ENCODE data around the gene ROBO4. TPM values are rescaled to one million over a fixed set of nuclear protein-coding genes. Genes with fewer than 3 reads are reported as not detected.

ROBO4 gene
- total RNA-seq, 6 experiments from 2014 or later, result 3.6 to 18.8 (median 9.0) TPM

- TF ChIP-seq CTCF (IDR thresholded peaks at IDR 0.05) (no peak), POLR2A (IDR thresholded peaks at IDR 0.05) (no peak)
Measured at GRCh38 chr11:124938206-124938765, 40.6 kb upstream of the ROBO4 start.

GRCh38 chr11:124937336-124937935 lies 39.8 kb upstream of the ROBO4 start:
- Histone ChIP-seq H3K4me1 (peaks cover 0 to 17% (median 3%) of the 10 kb centered on the region in 4 donors), H3K27me3 (no peaks in the 10 kb centered on the region), H3K27ac (no peak overlapping the region), H3K9me3 (no peaks in the 10 kb centered on the region), H3K4me3 (no peak overlapping the region), H3K36me3 (no peaks in the 10 kb centered on the region)
- no peak for TF ChIP-seq CTCF (IDR thresholded peaks at IDR 0.05)
- no peak for TF ChIP-seq POLR2A (IDR thresholded peaks at IDR 0.05)
- ATAC-seq (no peak), DNase-seq (no peak)
- intact Hi-C loops (cut with DNase I), result no loop called here
- 73% methylated on average over 3 of the region's 3 CpGs for WGBS (ENCODE audit: insufficient coverage, low coverage, low lambda C conversion rate, missing lambda C conversion rate)

More at GRCh38 chr11:124938206-124938765, 40.6 kb upstream of the ROBO4 start:
- H3K4me3 ChIP-seq, result no peak overlapping the region
- no peak for ATAC-seq
- intact Hi-C loops (cut with DNase I), result no loop called here
- peaks cover 0 to 17% (median 3%) of the 10 kb centered on the region in 4 donors for H3K4me1 ChIP-seq
- H3K27ac ChIP-seq, result no peak overlapping the region
- no peaks in the 10 kb centered on the region for H3K36me3 ChIP-seq
- no peaks in the 10 kb centered on the region for H3K27me3 ChIP-seq
- 66% methylated on average over 6 of the region's 6 CpGs for WGBS (ENCODE audit: insufficient coverage, low coverage, low lambda C conversion rate, missing lambda C conversion rate)
- no peak for DNase-seq
- no peaks in the 10 kb centered on the region for H3K9me3 ChIP-seq

- no peak within 1 kb of the TSS for H3K4me3 ChIP-seq
- TF ChIP-seq POLR2A (IDR thresholded peaks at IDR 0.05) (no peak), CTCF (IDR thresholded peaks at IDR 0.05) (no peak)
- no peaks in the 10 kb centered on the region for H3K9me3 ChIP-seq
- intact Hi-C loops (cut with DNase I), result no loop called here
- 63% methylated on average over 11 of the region's 18 CpGs for WGBS (ENCODE audit: insufficient coverage, low coverage, low lambda C conversion rate, missing lambda C conversion rate)
- H3K27me3 ChIP-seq, result no peaks in the 10 kb centered on the region
- peak within 1 kb of the TSS in 2 of 3 donors; percentile 12 to 26 for H3K27ac ChIP-seq
- H3K36me3 ChIP-seq, result no peaks in the 10 kb centered on the region
- DNase-seq (peak in 1 of 3 donors; percentile 66), ATAC-seq (peak in 3 of 4 donors; percentile 44 to 75 (median 54))
- peaks cover 0 to 20% (median 3%) of the 10 kb centered on the region in 4 donors for H3K4me1 ChIP-seq
Measured at GRCh38 chr11:124935548-124936514, 38.2 kb upstream of the ROBO4 start, which contains the start of gene HEPACAM. Gene HEPACAM (minus strand): TSS chr11:124936047. CDS start chr11:124936006, 41 bp downstream.

GRCh38 chr11:124934862-124935547 lies 37.3 kb upstream of the ROBO4 start:
- Histone ChIP-seq H3K4me1 (peaks cover 0 to 29% (median 3%) of the 10 kb centered on the region in 4 donors), H3K36me3 (no peaks in the 10 kb centered on the region), H3K9me3 (no peaks in the 10 kb centered on the region), H3K4me3 (no peak overlapping the region), H3K27me3 (no peaks in the 10 kb centered on the region), H3K27ac (peak overlapping the region; percentile 12 to 73 (median 73))
- peak; percentile 89 to 95 (median 90) for ATAC-seq
- WGBS (ENCODE audit: insufficient coverage, low coverage, low lambda C conversion rate, missing lambda C conversion rate), result 48% methylated on average over 3 of the region's 4 CpGs
- no peak for DNase-seq
- intact Hi-C loops (cut with DNase I), result no loop called here
- TF ChIP-seq CTCF (IDR thresholded peaks at IDR 0.05), result no peak
- no peak for TF ChIP-seq POLR2A (IDR thresholded peaks at IDR 0.05)

Data from right lobe of liver (tissue), 6 donors.